Prostate gland (tissue), 2 donors: ENCODE data around the gene RIMS1.

Source experiments
- POLR2AphosphoS5 ChIP-seq: sonication (generic); formaldehyde crosslinking; IDR thresholded peaks from one replicate; pipeline ENCODE4 v1.6.1; 2017; ENCODE audit warnings: antibody characterized with exemption
- TF ChIP-seq, protein P1 (sequence below), 4 experiments: fragments of 200-600 bp in 2 of 4; fragments of 450-650 bp in 2 of 4; sonication (generic) in 2 of 4; IDR thresholded peaks; 1 replicate in 3 of 4; 2 replicates in 1 of 4; pipeline ENCODE4 v1.5.1; 2016 to 2019; ENCODE audit warnings: antibody characterized with exemption in 4 of 4, mild to moderate bottlenecking in 2 of 4, moderate library complexity in 2 of 4

DNA sequence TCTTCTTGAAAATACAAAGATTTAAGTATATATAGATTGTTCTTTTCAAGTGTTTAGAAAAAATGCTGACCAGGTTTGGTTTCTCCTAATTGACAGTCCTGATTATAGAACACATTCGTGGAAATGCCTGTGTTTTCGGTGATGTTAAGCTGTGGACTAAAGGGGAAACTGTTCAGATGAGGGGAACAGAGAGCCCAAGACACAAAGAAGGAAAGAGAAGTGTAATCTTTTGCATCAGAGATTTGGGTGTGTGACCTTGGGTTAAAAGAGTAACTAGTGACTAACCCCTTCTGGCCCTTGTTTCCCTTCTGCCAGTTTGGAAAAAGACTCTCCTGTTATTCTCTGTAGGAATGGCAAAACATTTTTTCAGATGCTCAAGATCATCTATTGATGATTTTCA is 331.3 kb downstream of the RIMS1 start:
- TF ChIP-seq, protein P1, sequence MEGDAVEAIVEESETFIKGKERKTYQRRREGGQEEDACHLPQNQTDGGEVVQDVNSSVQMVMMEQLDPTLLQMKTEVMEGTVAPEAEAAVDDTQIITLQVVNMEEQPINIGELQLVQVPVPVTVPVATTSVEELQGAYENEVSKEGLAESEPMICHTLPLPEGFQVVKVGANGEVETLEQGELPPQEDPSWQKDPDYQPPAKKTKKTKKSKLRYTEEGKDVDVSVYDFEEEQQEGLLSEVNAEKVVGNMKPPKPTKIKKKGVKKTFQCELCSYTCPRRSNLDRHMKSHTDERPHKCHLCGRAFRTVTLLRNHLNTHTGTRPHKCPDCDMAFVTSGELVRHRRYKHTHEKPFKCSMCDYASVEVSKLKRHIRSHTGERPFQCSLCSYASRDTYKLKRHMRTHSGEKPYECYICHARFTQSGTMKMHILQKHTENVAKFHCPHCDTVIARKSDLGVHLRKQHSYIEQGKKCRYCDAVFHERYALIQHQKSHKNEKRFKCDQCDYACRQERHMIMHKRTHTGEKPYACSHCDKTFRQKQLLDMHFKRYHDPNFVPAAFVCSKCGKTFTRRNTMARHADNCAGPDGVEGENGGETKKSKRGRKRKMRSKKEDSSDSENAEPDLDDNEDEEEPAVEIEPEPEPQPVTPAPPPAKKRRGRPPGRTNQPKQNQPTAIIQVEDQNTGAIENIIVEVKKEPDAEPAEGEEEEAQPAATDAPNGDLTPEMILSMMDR (IDR thresholded peaks at IDR 0.05): no peak
- no peak for TF ChIP-seq POLR2AphosphoS5
